CD4-positive, alpha-beta memory T cell (primary cell): ENCODE data around the gene KIF26B. TPM values are rescaled to one million over a fixed set of nuclear protein-coding genes. Genes with fewer than 3 reads are reported as not detected.
"Not testable (repeated sequence)": the region's sequence is repeated elsewhere in the genome, so short reads cannot be mapped to it uniquely, and the experiment has no call there.

Experiments used
- CTCF ChIA-PET: fragments of 350-600 bp; sonication (Branson Sonifier 250); formaldehyde crosslinking; loops from one replicate; lab custom pipeline; 2021; ENCODE audit warnings: inconsistent platforms; ENCODE audit not compliant: partially characterized antibody; lab: Charles Lee
- POLR2A ChIA-PET: fragments of 350-600 bp; sonication (Branson Sonifier 250); formaldehyde crosslinking; loops from one replicate; lab custom pipeline; 2021; ENCODE audit not compliant: partially characterized antibody; lab: Charles Lee
- DNase-seq, 5 donors: peaks; one replicate each; pipeline versions ENCODE4 v3.0.0 to v3.0.0-alpha.2; 2020 to 2022; ENCODE audit warnings: mixed read lengths in 1 of 5
- H3K27ac ChIP-seq: one replicate; pipeline ENCODE4 v1.7.0; 2013; ENCODE audit warnings: low read depth, low read length
- H3K27me3 ChIP-seq: 2 replicates; pipeline ENCODE4 v1.7.0; 2013; ENCODE audit warnings: mild to moderate bottlenecking, low read length, moderate library complexity; ENCODE audit not compliant: insufficient read depth
- H3K36me3 ChIP-seq: 2 replicates; pipeline ENCODE4 v1.7.0; 2013; ENCODE audit warnings: mild to moderate bottlenecking, low read length, moderate library complexity; ENCODE audit not compliant: insufficient read depth
- H3K4me1 ChIP-seq: 2 replicates; pipeline ENCODE4 v1.7.0; 2013; ENCODE audit warnings: mild to moderate bottlenecking, low read length, moderate library complexity; ENCODE audit not compliant: insufficient read depth
- H3K4me3 ChIP-seq, 2 donors: one replicate each; pipeline ENCODE4 v1.7.0; 2013; ENCODE audit warnings: low read length in 2 of 2, mild to moderate bottlenecking in 1 of 2
- H3K9me3 ChIP-seq, 2 donors: one replicate each; pipeline ENCODE4 v1.7.0; 2013; ENCODE audit warnings: low read length in 2 of 2, control low read depth in 1 of 2; ENCODE audit not compliant: control insufficient read depth in 1 of 2
- H3K27ac Mint-ChIP-seq, 7 donors: one replicate each; pipeline ENCODE4 v1.8.0; 2020 to 2021; ENCODE audit warnings: mixed read lengths in 7 of 7, mild to moderate bottlenecking in 6 of 7, inconsistent platforms in 3 of 7, moderate library complexity in 3 of 7
- H3K27me3 Mint-ChIP-seq, 2 donors: one replicate each; pipeline ENCODE4 v1.8.0; 2020 to 2021; ENCODE audit warnings: mixed read lengths in 2 of 2
- H3K36me3 Mint-ChIP-seq, 2 donors: one replicate each; pipeline ENCODE4 v1.8.0; 2020 to 2021; ENCODE audit warnings: mixed read lengths in 2 of 2, inconsistent platforms in 1 of 2, mild to moderate bottlenecking in 1 of 2
- H3K4me1 Mint-ChIP-seq, 4 donors: one replicate each; pipeline ENCODE4 v1.8.0; 2020 to 2021; ENCODE audit warnings: mixed read lengths in 4 of 4, mild to moderate bottlenecking in 1 of 4
- H3K4me3 Mint-ChIP-seq, 8 donors: one replicate each; pipeline ENCODE4 v1.8.0; 2020 to 2021; ENCODE audit warnings: mixed read lengths in 8 of 8, mild to moderate bottlenecking in 7 of 8, moderate library complexity in 6 of 8, inconsistent platforms in 3 of 8
- H3K9me3 Mint-ChIP-seq, 8 donors: one replicate each; pipeline ENCODE4 v1.8.0; 2020 to 2021; ENCODE audit warnings: mixed read lengths in 8 of 8, mild to moderate bottlenecking in 5 of 8, inconsistent platforms in 3 of 8, moderate library complexity in 1 of 8
- intact Hi-C: fragments of 100-400 bp; cut with micrococcal nuclease; formaldehyde crosslinking; loops from one replicate; pipeline ENCODE4 v1.15.1; 2023
- polyA plus RNA-seq, 2 donors: library from polyadenylated mRNA; unstranded; fragments of 300-500 nt; fragmentation: Illumina TruSeq; gene quantifications; one replicate each; pipeline ENCODE4 v1.2.3, GENCODE V29; 2021
- total RNA-seq, 2 experiments: library from RNA; stranded (reverse); gene quantifications; one replicate each; pipeline ENCODE4 v1.2.3, GENCODE V29; 2021

Gene KIF26B
- total and polyA plus RNA-seq, 4 experiments from 2014 or later, result 0.10 TPM; not detected in 3

DNA sequence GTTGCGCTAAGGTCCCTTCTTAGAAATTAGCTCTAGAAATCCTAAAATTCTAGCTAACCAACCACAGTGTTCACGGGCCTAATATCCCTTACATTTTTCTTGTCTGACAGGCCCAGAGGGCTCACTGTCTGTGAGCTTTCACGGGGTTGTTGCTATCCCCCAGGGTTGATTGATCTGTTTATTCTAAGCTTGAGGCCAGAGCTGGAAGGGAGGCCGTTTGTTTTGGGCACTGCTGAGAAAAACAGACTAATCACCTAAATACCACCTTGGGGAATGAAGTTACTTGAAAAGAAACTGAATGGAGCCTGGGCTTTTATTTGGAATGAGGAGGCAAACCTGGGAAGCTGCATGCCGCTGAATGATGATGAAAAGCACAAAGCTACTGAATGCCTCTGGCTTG is 162.4 kb downstream of the KIF26B start:
- Mint-ChIP-seq H3K27me3 (peaks cover 4% of the 10 kb centered on the region in 2 donors), H3K4me3 (no peak overlapping the region), H3K36me3 (no peaks in the 10 kb centered on the region), H3K4me1 (no peaks in the 10 kb centered on the region), H3K9me3 (peaks cover 0 to 3% (median 0%) of the 10 kb centered on the region in 8 donors), H3K27ac (no peak overlapping the region)
- POLR2A ChIA-PET, result no interaction called here
- no peaks in the 10 kb centered on the region for H3K9me3 ChIP-seq
- no peak overlapping the region for H3K4me3 ChIP-seq
- no peak overlapping the region for H3K27ac ChIP-seq
- DNase-seq, result no peak
- no peaks in the 10 kb centered on the region for H3K27me3 ChIP-seq
- intact Hi-C loops, result no loop called here
- CTCF ChIA-PET, result no interaction called here
- H3K4me1 ChIP-seq, result no peaks in the 10 kb centered on the region
- no peaks in the 10 kb centered on the region for H3K36me3 ChIP-seq

- intact Hi-C loops, result no loop called here
- CTCF ChIA-PET, result no interaction called here
- H3K4me1 Mint-ChIP-seq, result no peaks in the 10 kb centered on the region
- H3K9me3 ChIP-seq, result no peaks in the 10 kb centered on the region
- no peak for DNase-seq
- no peak overlapping the region for H3K27ac Mint-ChIP-seq
- no peak overlapping the region for H3K27ac ChIP-seq
- peaks cover 0 to 4% of the 10 kb centered on the region in 2 donors for H3K27me3 Mint-ChIP-seq
- no peak overlapping the region for H3K4me3 ChIP-seq
- no peaks in the 10 kb centered on the region for H3K36me3 Mint-ChIP-seq
- POLR2A ChIA-PET, result no interaction called here
- peaks cover 0 to 3% (median 0%) of the 10 kb centered on the region in 8 donors for H3K9me3 Mint-ChIP-seq
- no peak overlapping the region for H3K4me3 Mint-ChIP-seq
- no peaks in the 10 kb centered on the region for H3K4me1 ChIP-seq
- H3K36me3 ChIP-seq, result no peaks in the 10 kb centered on the region
- H3K27me3 ChIP-seq, result no peaks in the 10 kb centered on the region
Measured at GRCh38 chr1:245319094-245319493, 164.3 kb downstream of the KIF26B start.

DNA sequence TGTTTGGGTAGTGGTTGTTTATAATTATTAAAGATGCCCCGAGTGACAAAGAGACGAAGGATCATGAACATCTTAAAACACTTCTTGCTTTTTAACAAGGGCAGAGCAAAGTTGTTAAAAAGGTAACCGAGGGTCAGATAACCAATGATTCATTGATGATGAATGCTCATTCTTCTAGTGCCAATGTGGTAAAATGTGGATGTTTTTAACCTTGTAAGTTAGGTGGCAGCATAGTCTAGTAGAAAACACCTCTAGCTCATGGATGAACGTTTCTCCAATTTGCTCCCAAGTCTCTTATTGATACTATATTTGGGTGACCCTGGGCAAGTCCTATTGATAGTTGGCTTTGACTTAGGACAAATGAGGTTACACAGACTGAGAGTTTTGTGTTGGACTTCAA is 167.9 kb downstream of the KIF26B start:
- no peak for DNase-seq
- Histone ChIP-seq H3K4me1 (no peaks in the 10 kb centered on the region), H3K36me3 (no peaks in the 10 kb centered on the region), H3K4me3 (no peak overlapping the region), H3K9me3 (no peaks in the 10 kb centered on the region), H3K27me3 (no peaks in the 10 kb centered on the region), H3K27ac (no peak overlapping the region)
- H3K4me1 Mint-ChIP-seq, result no peaks in the 10 kb centered on the region
- H3K4me3 Mint-ChIP-seq, result no peak overlapping the region
- H3K36me3 Mint-ChIP-seq, result no peaks in the 10 kb centered on the region
- no peak overlapping the region for H3K27ac Mint-ChIP-seq
- H3K27me3 Mint-ChIP-seq, result peaks cover under 1 to 3% of the 10 kb centered on the region in 2 donors
- ChIA-PET CTCF (no interaction called here), POLR2A (no interaction called here)
- intact Hi-C loops, result no loop called here
- peaks cover 0 to 3% (median under 1%) of the 10 kb centered on the region in 8 donors for H3K9me3 Mint-ChIP-seq

DNA sequence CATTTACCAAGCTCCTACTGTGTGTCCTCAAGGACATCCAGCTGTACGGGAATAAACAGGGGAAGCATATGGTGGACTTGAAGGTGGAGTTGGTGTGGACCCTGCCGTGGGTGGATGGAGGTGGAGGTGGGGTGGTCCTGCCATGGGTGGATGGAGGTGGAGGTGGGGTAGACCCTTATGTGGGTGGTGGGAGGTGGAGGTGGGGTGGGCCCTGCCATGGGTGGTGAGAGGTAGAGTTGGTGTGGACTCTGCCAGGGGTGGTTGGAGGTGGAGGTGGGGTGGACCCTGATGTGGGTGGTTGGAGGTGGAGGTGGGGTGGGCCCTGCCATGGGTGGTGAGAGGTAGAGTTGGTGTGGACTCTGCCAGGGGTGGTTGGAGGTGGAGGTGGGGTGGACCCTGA is 169.0 kb downstream of the KIF26B start:
- H3K27ac Mint-ChIP-seq, H3K4me1 ChIP-seq, CTCF ChIA-PET, POLR2A ChIA-PET, H3K27me3 ChIP-seq, H3K4me3 Mint-ChIP-seq, H3K36me3 Mint-ChIP-seq, H3K36me3 ChIP-seq, H3K9me3 Mint-ChIP-seq, DNase-seq, H3K27me3 Mint-ChIP-seq, H3K4me3 ChIP-seq, H3K9me3 ChIP-seq, H3K4me1 Mint-ChIP-seq, H3K27ac ChIP-seq, intact Hi-C loops: not testable (repeated sequence)

GRCh38 chr1:245325922-245326795 is 171.4 kb downstream of the KIF26B start:
- DNase-seq, result no peak
- Histone ChIP-seq H3K4me3 (no peak overlapping the region), H3K4me1 (no peaks in the 10 kb centered on the region), H3K36me3 (no peaks in the 10 kb centered on the region), H3K9me3 (no peaks in the 10 kb centered on the region), H3K27ac (no peak overlapping the region), H3K27me3 (no peaks in the 10 kb centered on the region)
- POLR2A ChIA-PET, result no interaction called here
- CTCF ChIA-PET, result no interaction called here
- H3K36me3 Mint-ChIP-seq, result no peaks in the 10 kb centered on the region
- H3K4me1 Mint-ChIP-seq, result no peaks in the 10 kb centered on the region
- intact Hi-C loops, result no loop called here
- H3K9me3 Mint-ChIP-seq, result peaks cover 0 to 6% (median under 1%) of the 10 kb centered on the region in 8 donors
- H3K4me3 Mint-ChIP-seq, result no peak overlapping the region
- no peak overlapping the region for H3K27ac Mint-ChIP-seq
- peaks cover 3 to 4% of the 10 kb centered on the region in 2 donors for H3K27me3 Mint-ChIP-seq

DNA sequence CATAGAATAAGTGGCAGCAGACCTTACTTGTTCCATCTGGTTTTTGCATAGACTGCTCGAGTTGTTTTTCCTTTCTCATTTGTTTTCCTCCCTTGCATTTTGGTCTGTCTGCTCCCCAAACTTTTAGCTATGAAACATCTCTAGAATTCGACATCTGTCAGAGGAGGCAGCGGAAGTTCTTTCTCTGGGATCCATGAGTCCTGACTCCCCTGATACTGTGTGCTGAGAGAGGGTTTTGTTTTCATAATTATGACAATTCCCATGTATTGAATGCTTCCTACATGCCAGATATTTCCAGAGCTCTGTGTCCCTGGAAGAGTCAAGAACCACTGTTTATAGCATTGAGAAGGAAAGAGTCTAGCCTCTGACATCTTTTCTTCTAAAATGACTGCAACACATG is 172.6 kb downstream of the KIF26B start:
- Histone ChIP-seq H3K4me3 (no peak overlapping the region), H3K36me3 (no peaks in the 10 kb centered on the region), H3K27me3 (no peaks in the 10 kb centered on the region), H3K4me1 (no peaks in the 10 kb centered on the region), H3K9me3 (no peaks in the 10 kb centered on the region), H3K27ac (no peak overlapping the region)
- intact Hi-C loops, result no loop called here
- Mint-ChIP-seq H3K27me3 (peaks cover 3 to 4% of the 10 kb centered on the region in 2 donors), H3K4me3 (no peak overlapping the region), H3K4me1 (no peaks in the 10 kb centered on the region), H3K36me3 (no peaks in the 10 kb centered on the region), H3K9me3 (peaks cover 0 to 6% (median 0%) of the 10 kb centered on the region in 8 donors), H3K27ac (no peak overlapping the region)
- ChIA-PET CTCF (no interaction called here), POLR2A (no interaction called here)
- no peak for DNase-seq

DNA sequence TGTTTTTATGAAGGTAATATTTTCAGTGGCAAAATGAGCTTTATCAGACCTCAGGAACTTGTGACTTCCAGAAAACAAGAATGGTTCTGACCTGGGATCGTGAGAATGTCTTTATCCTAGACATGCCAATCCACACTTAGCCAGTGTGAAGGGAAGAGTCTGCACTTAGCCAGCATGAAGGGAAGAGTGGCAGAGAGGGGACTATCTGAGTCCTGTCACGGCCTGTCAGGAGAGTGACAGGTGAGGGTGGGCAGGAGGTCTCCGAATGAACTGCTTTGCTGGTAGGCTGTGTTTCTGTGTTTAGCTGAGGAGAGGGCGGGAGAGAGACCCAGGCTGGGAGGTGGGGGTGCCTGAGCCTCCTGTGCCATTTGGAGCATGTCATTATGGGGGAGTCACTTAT is 173.1 kb downstream of the KIF26B start:
- no peak overlapping the region for H3K27ac ChIP-seq
- no peaks in the 10 kb centered on the region for H3K36me3 Mint-ChIP-seq
- CTCF ChIA-PET, result no interaction called here
- H3K4me3 Mint-ChIP-seq, result no peak overlapping the region
- H3K27me3 Mint-ChIP-seq, result peaks cover 3 to 4% of the 10 kb centered on the region in 2 donors
- POLR2A ChIA-PET, result no interaction called here
- no peak overlapping the region for H3K4me3 ChIP-seq
- no peaks in the 10 kb centered on the region for H3K36me3 ChIP-seq
- DNase-seq, result no peak
- no peaks in the 10 kb centered on the region for H3K9me3 ChIP-seq
- peaks cover 0 to 6% (median 0%) of the 10 kb centered on the region in 8 donors for H3K9me3 Mint-ChIP-seq
- intact Hi-C loops, result no loop called here
- no peaks in the 10 kb centered on the region for H3K27me3 ChIP-seq
- H3K4me1 Mint-ChIP-seq, result no peaks in the 10 kb centered on the region
- no peaks in the 10 kb centered on the region for H3K4me1 ChIP-seq
- H3K27ac Mint-ChIP-seq, result no peak overlapping the region
